HUES48 (cell line): ENCODE measurements around the gene ZNF181.

ENCODE experiments used
- H3K27ac ChIP-seq: one replicate; pipeline ENCODE4 v1.7.0; 2013; ENCODE audit warnings: low read depth, low read length, inconsistent platforms
- H3K27me3 ChIP-seq: 2 replicates; pipeline ENCODE4 v1.6.1; 2013; ENCODE audit warnings: mild to moderate bottlenecking, low read length; ENCODE audit not compliant: control insufficient read depth, insufficient read depth
- H3K36me3 ChIP-seq: 2 replicates; pipeline ENCODE4 v1.6.1; 2013; ENCODE audit warnings: low read length; ENCODE audit not compliant: control insufficient read depth, insufficient read depth
- H3K4me1 ChIP-seq: 2 replicates; pipeline ENCODE4 v1.6.1; 2013; ENCODE audit warnings: mild to moderate bottlenecking, low read length; ENCODE audit not compliant: control insufficient read depth, insufficient read depth
- H3K4me3 ChIP-seq: 2 replicates; pipeline ENCODE4 v1.5.1; 2013; ENCODE audit warnings: mild to moderate bottlenecking, low read depth, low read length
- H3K9ac ChIP-seq: 2 replicates; pipeline ENCODE4 v1.6.1; 2013; ENCODE audit warnings: mild to moderate bottlenecking, low read depth, low read length, moderate library complexity
- H3K9me3 ChIP-seq: 2 replicates; pipeline ENCODE4 v1.6.1; 2013; ENCODE audit warnings: low read length; ENCODE audit not compliant: control insufficient read depth, insufficient read depth

The ZNF181 gene

DNA sequence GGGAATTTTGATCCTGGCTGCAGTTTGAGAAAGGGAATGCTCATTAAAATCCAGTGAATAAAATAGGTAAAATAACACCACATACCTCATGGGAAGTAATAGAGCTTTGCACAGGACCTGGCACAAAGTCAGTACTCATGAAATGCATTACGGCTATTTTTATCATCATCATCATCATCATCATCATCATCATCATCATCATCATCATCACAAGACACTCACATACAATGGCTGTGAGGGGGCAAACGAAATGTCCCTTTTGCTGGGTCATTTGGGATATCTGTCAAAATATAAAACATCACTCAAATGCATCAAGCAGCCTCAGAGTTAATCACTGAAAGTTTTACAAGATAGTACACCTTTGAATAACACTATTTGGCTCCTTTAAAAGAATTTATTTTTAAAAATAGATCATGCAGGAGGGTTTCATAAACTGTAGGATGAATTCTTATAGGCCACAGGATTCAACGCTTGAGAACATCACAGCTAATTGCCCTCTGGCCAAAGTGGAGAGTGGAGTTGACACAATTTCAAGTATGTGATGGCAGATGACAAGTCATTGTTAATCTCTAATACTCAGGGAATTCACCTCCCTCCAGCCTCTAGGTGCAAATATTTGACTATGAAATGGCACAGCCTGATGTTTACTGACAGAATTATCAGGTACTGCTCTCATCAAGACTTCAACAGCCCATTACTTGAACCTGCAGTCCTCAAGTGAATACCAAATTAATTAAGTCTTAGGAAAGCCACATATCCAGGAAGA lies 53.2 kb downstream of the ZNF181 start:
- Histone ChIP-seq H3K36me3 (no peaks in the 10 kb centered on the region), H3K27me3 (no peaks in the 10 kb centered on the region), H3K4me1 (no peaks in the 10 kb centered on the region), H3K27ac (no peak overlapping the region), H3K4me3 (no peak overlapping the region), H3K9ac (no peak overlapping the region), H3K9me3 (peaks cover 50% of the 10 kb centered on the region)

GRCh38 chr19:34788074-34788473 lies 54.0 kb downstream of the ZNF181 start:
- Histone ChIP-seq H3K4me1 (no peaks in the 10 kb centered on the region), H3K27ac (no peak overlapping the region), H3K9me3 (peaks cover 50% of the 10 kb centered on the region), H3K36me3 (no peaks in the 10 kb centered on the region), H3K4me3 (no peak overlapping the region), H3K9ac (no peak overlapping the region), H3K27me3 (no peaks in the 10 kb centered on the region)

DNA sequence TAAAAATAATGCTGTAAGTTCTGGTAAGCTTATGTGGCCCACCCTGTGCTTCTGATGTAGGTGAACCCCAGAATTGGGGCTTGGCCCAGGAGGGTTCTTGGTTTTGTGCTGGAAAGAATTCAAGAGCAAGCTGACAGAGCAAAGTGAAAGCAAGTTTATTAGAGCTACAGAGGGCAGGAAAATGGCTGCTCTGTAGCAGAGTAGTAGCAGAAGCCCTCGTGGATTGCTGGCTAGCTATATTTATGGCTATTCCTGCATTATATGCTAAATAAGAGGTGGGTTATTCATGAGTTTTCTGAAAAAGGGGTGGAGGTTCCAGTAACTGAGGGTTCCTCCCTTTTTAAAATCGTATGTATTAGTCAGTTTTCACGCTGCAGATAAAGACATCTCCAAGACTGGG lies 59.5 kb downstream of the ZNF181 start:
- Histone ChIP-seq H3K36me3 (no peaks in the 10 kb centered on the region), H3K4me3 (no peak overlapping the region), H3K27me3 (no peaks in the 10 kb centered on the region), H3K9me3 (peaks cover 56% of the 10 kb centered on the region), H3K9ac (no peak overlapping the region), H3K4me1 (no peaks in the 10 kb centered on the region), H3K27ac (no peak overlapping the region)

GRCh38 chr19:34794066-34794960 lies 60.3 kb downstream of the ZNF181 start:
- H3K4me3 ChIP-seq = no peak overlapping the region
- H3K9ac ChIP-seq = no peak overlapping the region
- no peaks in the 10 kb centered on the region for H3K36me3 ChIP-seq
- H3K4me1 ChIP-seq = no peaks in the 10 kb centered on the region
- no peaks in the 10 kb centered on the region for H3K27me3 ChIP-seq
- no peak overlapping the region for H3K27ac ChIP-seq
- H3K9me3 ChIP-seq = peaks cover 56% of the 10 kb centered on the region
